Spleen (tissue), 11 donors: ENCODE data around the gene SLFN14. TPM values are rescaled to one million over a fixed set of nuclear protein-coding genes. Genes with fewer than 3 reads are reported as not detected.

Source experiments
- DNase-seq: peaks from one replicate; pipeline ENCODE4 v3.0.0-alpha.2; 2020
- H3K27ac ChIP-seq, 8 donors: fragments of 200-600 bp; sonication (generic) in 7 of 8; 1 replicate in 4 of 8; 2 replicates in 4 of 8; pipeline versions ENCODE4 v1.5.0 to v1.8.0; 2016 to 2021; ENCODE audit warnings: inconsistent platforms in 4 of 8, mild to moderate bottlenecking in 4 of 8, moderate library complexity in 1 of 8
- H3K27me3 ChIP-seq, 7 donors: fragments of 200-600 bp; sonication (generic) in 6 of 7; replicated peaks in 1 of 7; 1 replicate in 4 of 7; 2 replicates in 3 of 7; pipeline versions ENCODE4 v1.5.0 to v1.8.0; 2016 to 2021; ENCODE audit warnings: inconsistent platforms in 3 of 7, mild to moderate bottlenecking in 1 of 7
- H3K36me3 ChIP-seq, 6 donors: fragments of 200-600 bp; sonication (generic) in 5 of 6; 1 replicate in 4 of 6; 2 replicates in 2 of 6; pipeline versions ENCODE4 v1.5.0 to v1.8.0; 2016 to 2021; ENCODE audit warnings: inconsistent platforms in 2 of 6
- H3K4me1 ChIP-seq, 6 donors: fragments of 200-600 bp; sonication (generic) in 5 of 6; 1 replicate in 3 of 6; 2 replicates in 3 of 6; pipeline versions ENCODE4 v1.5.0 to v1.8.0; 2016 to 2021; ENCODE audit warnings: inconsistent platforms in 3 of 6
- H3K4me3 ChIP-seq, 8 donors: fragments of 200-600 bp; sonication (generic) in 7 of 8; 1 replicate in 4 of 8; 2 replicates in 4 of 8; pipeline versions ENCODE4 v1.5.0 to v1.8.0; 2016 to 2021; ENCODE audit warnings: inconsistent platforms in 4 of 8, mild to moderate bottlenecking in 4 of 8, moderate library complexity in 2 of 8
- H3K9me3 ChIP-seq, 8 donors: fragments of 200-600 bp; sonication (generic) in 7 of 8; 1 replicate in 4 of 8; 2 replicates in 4 of 8; pipeline versions ENCODE4 v1.5.0 to v1.8.0; 2016 to 2021; ENCODE audit warnings: inconsistent platforms in 4 of 8
- POLR2A ChIP-seq, 3 donors: fragments of 450-650 bp; IDR thresholded peaks; one replicate each; pipeline ENCODE4 v1.5.1; 2017; ENCODE audit warnings: antibody characterized with exemption in 3 of 3, mild to moderate bottlenecking in 1 of 3
- POLR2AphosphoS5 ChIP-seq, 3 donors: sonication (generic); formaldehyde crosslinking; IDR thresholded peaks; one replicate each; pipeline ENCODE4 v1.5.1; 2017; ENCODE audit warnings: antibody characterized with exemption in 3 of 3
- WGBS, 5 donors: extraction: QIAGEN DNeasy Blood & Tissue Kit in 3 of 5; methylation state at CpG; one replicate each; pipeline versions ENCODE4 v1.1.5 to v1.1.7; 2013 to 2018; 5-methylcytosine and 5-hydroxymethylcytosine counted together
- intact Hi-C: fragments of 100-400 bp; cut with DNase I; formaldehyde crosslinking; loops from one replicate; pipeline ENCODE4 v1.15.0; 2023; ENCODE audit warnings: low total_unique reads
- polyA plus RNA-seq, 3 donors: library from polyadenylated mRNA; stranded (reverse); fragments of 200-250 nt; gene quantifications; one replicate each; pipeline ENCODE4 v1.2.1, GENCODE V29; 2013
- total RNA-seq, 7 donors: library from RNA; depleted of rRNA in 3 of 7; stranded (reverse); fragments of >200 nt in 3 of 7; fragmentation: NEBNext Ultra II Directional in 4 of 7; extraction: Animal tissue kit (Norgen Biotek cat#: 25700) in 4 of 7; gene quantifications; one replicate each; pipeline versions ENCODE4 v1.1.0 to v1.2.1, GENCODE V29; 2016 to 2021
- TF ChIP-seq, protein P1 (sequence below), 11 experiments: fragments of 200-600 bp in 7 of 11; fragments of 450-650 bp in 4 of 11; sonication (generic) in 4 of 11; IDR thresholded peaks in 8 of 11; conservative IDR thresholded peaks in 3 of 11; 1 replicate in 7 of 11; 2 replicates in 4 of 11; pipeline versions ENCODE4 v1.4.0 to v1.8.0; 2016 to 2021; ENCODE audit warnings: antibody characterized with exemption in 11 of 11, inconsistent platforms in 4 of 11, mild to moderate bottlenecking in 1 of 11
- donor health status: healthy with polysubstance abuse.
- donor health status: DM: no; HTN: no; CAD: no; lungs with moderate emphysema.
- donor health status: DM: no; HTN: no; CAD: no.
- donor health status: Bipolar disorder and iron deficiency.
- donor health status: healthy.
- donor health status: DM: no; HTN: no; CAD: no.
- donor health status: DM: yes; HTN: yes; CAD: no.

Gene SLFN14
- total and polyA plus RNA-seq, 10 donors, result 0.03 to 6.2 (median 0.52) TPM; not detected in 1

DNA sequence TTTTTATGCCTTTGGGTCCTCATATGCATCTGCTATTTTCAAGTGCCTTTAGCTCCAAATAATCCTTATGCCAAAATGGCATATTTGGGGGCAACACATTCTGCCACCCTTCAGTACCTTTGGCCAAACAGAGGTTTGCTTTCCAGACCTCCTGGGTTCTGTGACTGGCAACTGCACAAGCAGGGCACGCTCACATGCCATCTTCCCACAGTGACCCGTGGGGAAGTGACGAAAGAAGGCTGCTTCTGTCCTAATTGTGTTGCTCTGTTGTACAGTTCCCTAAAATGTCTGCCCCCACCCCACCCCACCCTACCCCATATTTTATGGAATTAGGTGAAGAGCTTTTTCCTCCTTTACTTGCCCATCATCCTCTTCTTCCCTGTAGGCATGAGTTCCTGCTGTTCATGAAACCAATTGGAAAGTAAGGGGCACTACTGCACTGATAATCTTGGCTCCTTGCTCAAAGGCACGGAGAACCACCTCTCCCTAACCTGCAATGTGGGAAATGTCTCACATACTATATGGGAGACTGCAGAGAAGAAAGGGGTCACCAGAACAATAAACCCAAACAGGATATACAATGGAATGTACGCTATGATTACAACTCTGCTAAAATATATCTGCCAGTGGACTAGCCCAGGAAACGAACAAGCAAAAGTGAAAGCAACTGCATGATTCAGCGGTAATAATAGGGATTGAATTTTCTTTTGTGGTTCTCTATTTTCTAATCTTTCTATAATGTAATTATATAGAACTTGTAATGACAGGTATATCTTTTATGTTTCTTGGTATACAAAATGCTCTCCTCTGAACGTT, 19.8 kb downstream of the SLFN14 start:
- DNase-seq, result peak; percentile 89
- Histone ChIP-seq H3K9me3 (no peaks in the 10 kb centered on the region), H3K4me1 (peaks cover 27 to 77% (median 55%) of the 10 kb centered on the region in 6 donors), H3K27me3 (no peaks in the 10 kb centered on the region), H3K27ac (peak overlapping the region; percentile 83 to 96 (median 91)), H3K4me3 (peak overlapping the region; percentile 16 to 70 (median 36)), H3K36me3 (no peaks in the 10 kb centered on the region)
- WGBS, 5 donors, result 3 to 12% (median 7%) methylated on average over 8 of the region's 8 CpGs
- intact Hi-C loops, result no loop called here
- TF ChIP-seq, protein P1, sequence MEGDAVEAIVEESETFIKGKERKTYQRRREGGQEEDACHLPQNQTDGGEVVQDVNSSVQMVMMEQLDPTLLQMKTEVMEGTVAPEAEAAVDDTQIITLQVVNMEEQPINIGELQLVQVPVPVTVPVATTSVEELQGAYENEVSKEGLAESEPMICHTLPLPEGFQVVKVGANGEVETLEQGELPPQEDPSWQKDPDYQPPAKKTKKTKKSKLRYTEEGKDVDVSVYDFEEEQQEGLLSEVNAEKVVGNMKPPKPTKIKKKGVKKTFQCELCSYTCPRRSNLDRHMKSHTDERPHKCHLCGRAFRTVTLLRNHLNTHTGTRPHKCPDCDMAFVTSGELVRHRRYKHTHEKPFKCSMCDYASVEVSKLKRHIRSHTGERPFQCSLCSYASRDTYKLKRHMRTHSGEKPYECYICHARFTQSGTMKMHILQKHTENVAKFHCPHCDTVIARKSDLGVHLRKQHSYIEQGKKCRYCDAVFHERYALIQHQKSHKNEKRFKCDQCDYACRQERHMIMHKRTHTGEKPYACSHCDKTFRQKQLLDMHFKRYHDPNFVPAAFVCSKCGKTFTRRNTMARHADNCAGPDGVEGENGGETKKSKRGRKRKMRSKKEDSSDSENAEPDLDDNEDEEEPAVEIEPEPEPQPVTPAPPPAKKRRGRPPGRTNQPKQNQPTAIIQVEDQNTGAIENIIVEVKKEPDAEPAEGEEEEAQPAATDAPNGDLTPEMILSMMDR (IDR thresholded peaks at IDR 0.05 in 8 of 11, conservative IDR thresholded peaks at IDR 0.05 in 3 of 11), result no peak
- TF ChIP-seq POLR2AphosphoS5 (IDR thresholded peaks at IDR 0.05) (peak in 2 of 3 donors; percentile 49 to 77), POLR2A (IDR thresholded peaks at IDR 0.05) (no peak)

DNA sequence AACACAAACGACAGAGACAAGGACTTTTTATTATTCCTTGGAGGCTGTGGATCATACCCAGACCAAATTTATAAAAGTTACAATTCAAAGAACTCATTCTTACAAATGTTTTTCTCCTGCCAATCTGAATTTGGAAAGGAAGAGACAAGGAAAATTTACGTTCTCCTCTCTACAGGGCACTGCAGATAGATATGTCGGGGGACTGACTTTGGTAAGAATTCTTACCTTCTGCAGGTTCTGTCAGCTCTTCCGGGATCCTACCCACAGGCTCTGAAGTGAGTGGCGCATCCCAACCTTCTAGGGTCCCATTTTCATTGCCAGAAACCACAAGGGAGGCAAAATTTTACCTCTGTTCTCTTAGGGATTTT, 21.0 kb downstream of the SLFN14 start:
- Histone ChIP-seq H3K27ac (peak overlapping the region; percentile 10 to 96 (median 91)), H3K4me3 (peak overlapping the region in 3 of 8 donors; percentile 0 to 70 (median 1)), H3K27me3 (no peaks in the 10 kb centered on the region), H3K36me3 (no peaks in the 10 kb centered on the region), H3K9me3 (no peaks in the 10 kb centered on the region), H3K4me1 (peaks cover 27 to 81% (median 55%) of the 10 kb centered on the region in 6 donors)
- intact Hi-C loops, result loop anchor here (5.0 to 10.0 kb wide), 2 partner anchors 295 to 367 kb away; partner anchors contain the start of gene SLFN5
- TF ChIP-seq POLR2AphosphoS5 (IDR thresholded peaks at IDR 0.05) (no peak), POLR2A (IDR thresholded peaks at IDR 0.05) (no peak)
- TF ChIP-seq, protein P1 (IDR thresholded peaks at IDR 0.05 in 8 of 11, conservative IDR thresholded peaks at IDR 0.05 in 3 of 11), result peak in 4 of 11 experiments; percentile 29 to 49 (median 40)
- 32 to 43% (median 35%) methylated on average over 5 of the region's 5 CpGs for WGBS, 5 donors
- DNase-seq, result no peak

DNA sequence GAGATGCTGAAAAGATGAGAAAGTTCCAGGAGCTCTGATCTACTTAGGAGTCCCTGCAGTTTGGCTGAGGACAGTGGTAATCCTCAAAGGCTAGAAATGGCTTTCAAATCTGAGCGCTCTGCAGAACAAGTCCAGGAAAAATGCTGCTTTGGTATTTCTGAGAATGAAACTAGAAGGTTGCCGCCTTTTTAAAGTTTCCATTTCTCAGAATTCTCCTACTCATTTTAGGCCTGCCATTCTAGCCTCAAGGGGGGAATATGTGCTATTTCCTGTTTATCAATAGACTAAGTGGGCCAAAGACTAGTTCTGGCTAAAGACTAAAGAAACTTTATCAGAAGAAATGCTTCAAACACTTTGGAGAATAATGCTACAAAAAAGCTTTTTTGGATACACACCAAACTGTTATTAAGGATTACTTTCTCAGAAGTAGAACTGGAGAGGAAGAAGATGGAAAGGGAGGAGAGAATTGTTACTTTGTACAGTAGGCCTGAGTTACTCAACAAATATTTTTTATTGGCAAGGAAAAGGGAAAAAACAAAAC, 22.9 kb downstream of the SLFN14 start, which contains the start of gene SLFN12L:
Gene SLFN12L (minus strand): TSS at position 78 of the 541 bp plus-strand sequence. CDS start 15,314 bp downstream, outside the sequence.
- no peaks in the 10 kb centered on the region for H3K27me3 ChIP-seq

More for the DNA sequence above, 22.9 kb downstream of the SLFN14 start, which contains the start of gene SLFN12L:
- Histone ChIP-seq H3K4me3 (peak within 1 kb of the TSS; percentile 5 to 66 (median 41)), H3K9me3 (no peaks in the 10 kb centered on the region), H3K27ac (peak within 1 kb of the TSS; percentile 72 to 96 (median 90)), H3K36me3 (no peaks in the 10 kb centered on the region), H3K4me1 (peaks cover 15 to 88% (median 50%) of the 10 kb centered on the region in 6 donors)
- TF ChIP-seq POLR2AphosphoS5 (IDR thresholded peaks at IDR 0.05), result no peak
- TF ChIP-seq, protein P1 (IDR thresholded peaks at IDR 0.05 in 8 of 11, conservative IDR thresholded peaks at IDR 0.05 in 3 of 11), result no peak
- no peak for TF ChIP-seq POLR2A (IDR thresholded peaks at IDR 0.05)
- 18 to 49% (median 36%) methylated on average over 2 of the region's 2 CpGs for WGBS, 5 donors
- no peak for DNase-seq
- intact Hi-C loops, result loop anchor here (5.0 to 10.0 kb wide), 2 partner anchors 293 to 365 kb away; partner anchors contain the start of gene SLFN5
